Lung (tissue), 12 donors: Measurements from ENCODE around the gene IGFBP1. TPM values are rescaled to one million over a fixed set of nuclear protein-coding genes. Genes with fewer than 3 reads are reported as not detected.

Experiments used
- ATAC-seq: fragments of 200-7000 bp; cut with Tn5 transposase; one replicate; pipeline ENCODE4 v1.9.1; 2020; ENCODE audit warnings: moderate number of reproducible peaks; ENCODE audit not compliant: insufficient read depth, low FRiP score
- DNase-seq, 3 donors: peaks; one replicate each; pipeline ENCODE4 v3.0.0-alpha.2; 2013 to 2017
- H3K27ac ChIP-seq, 2 donors: one replicate each; pipeline ENCODE4 v1.5.1; 2013; ENCODE audit warnings: mild to moderate bottlenecking in 2 of 2, moderate library complexity in 2 of 2, control low read depth in 1 of 2, inconsistent platforms in 1 of 2, low read depth in 1 of 2, low read length in 1 of 2
- H3K27me3 ChIP-seq, 3 donors: one replicate each; pipeline ENCODE4 v1.5.1; 2013; ENCODE audit warnings: low read length in 2 of 3; ENCODE audit not compliant: control insufficient read depth in 3 of 3, insufficient read depth in 3 of 3
- H3K36me3 ChIP-seq, 4 donors: one replicate each; pipeline ENCODE4 v1.5.1; 2013; ENCODE audit warnings: low read length in 4 of 4, mild to moderate bottlenecking in 1 of 4, moderate library complexity in 1 of 4; ENCODE audit not compliant: control insufficient read depth in 4 of 4, insufficient read depth in 4 of 4
- H3K4me1 ChIP-seq, 5 donors: one replicate each; pipeline ENCODE4 v1.5.1; 2013; ENCODE audit warnings: low read length in 5 of 5, mild to moderate bottlenecking in 2 of 5, moderate library complexity in 1 of 5; ENCODE audit not compliant: control insufficient read depth in 5 of 5, insufficient read depth in 5 of 5
- H3K4me3 ChIP-seq: one replicate; pipeline ENCODE4 v1.5.1; 2013; ENCODE audit warnings: mild to moderate bottlenecking, control low read depth, moderate library complexity
- H3K9ac ChIP-seq, 2 donors: one replicate each; pipeline ENCODE4 v1.5.1; 2013; ENCODE audit warnings: low read length in 2 of 2, control low read depth in 1 of 2; ENCODE audit not compliant: insufficient read depth in 1 of 2
- H3K9me3 ChIP-seq, 4 donors: one replicate each; pipeline ENCODE4 v1.5.1; 2013; ENCODE audit warnings: low read length in 3 of 4, mild to moderate bottlenecking in 1 of 4, moderate library complexity in 1 of 4; ENCODE audit not compliant: control insufficient read depth in 4 of 4, insufficient read depth in 3 of 4
- whole genome bisulfite sequencing, 2 donors: extraction: QIAGEN DNeasy Blood & Tissue Kit; methylation state at CpG; one replicate each; pipeline ENCODE4 v1.1.7; 2013; 5-methylcytosine and 5-hydroxymethylcytosine counted together
- polyA plus RNA-seq, 2 donors: library from polyadenylated mRNA; stranded (reverse); fragments of 200-250 nt; gene quantifications; one replicate each; pipeline ENCODE4 v1.2.1, GENCODE V29; 2013
- total RNA-seq, 2 donors: library from RNA; depleted of rRNA in 1 of 2; stranded (reverse); fragments of >200 nt in 1 of 2; gene quantifications; one replicate each; pipeline ENCODE4 v1.2.1, GENCODE V29; 2014 to 2021
- TF ChIP-seq, protein P1 (sequence below): IDR thresholded peaks from 2 replicates; pipeline ENCODE4 v1.5.1; 2012; ENCODE audit warnings: mild to moderate bottlenecking; ENCODE audit errors: control extremely low read depth, extremely low read depth
- donor health status: control.
- donor health status: control.
- donor health status: Bipolar disorder and iron deficiency.
- donor health status: healthy.
- donor health status: DM: yes; HTN: yes; CAD: no.

The IGFBP1 gene
- total and polyA plus RNA-seq, 4 donors = 0.06 TPM; not detected in 3

DNA sequence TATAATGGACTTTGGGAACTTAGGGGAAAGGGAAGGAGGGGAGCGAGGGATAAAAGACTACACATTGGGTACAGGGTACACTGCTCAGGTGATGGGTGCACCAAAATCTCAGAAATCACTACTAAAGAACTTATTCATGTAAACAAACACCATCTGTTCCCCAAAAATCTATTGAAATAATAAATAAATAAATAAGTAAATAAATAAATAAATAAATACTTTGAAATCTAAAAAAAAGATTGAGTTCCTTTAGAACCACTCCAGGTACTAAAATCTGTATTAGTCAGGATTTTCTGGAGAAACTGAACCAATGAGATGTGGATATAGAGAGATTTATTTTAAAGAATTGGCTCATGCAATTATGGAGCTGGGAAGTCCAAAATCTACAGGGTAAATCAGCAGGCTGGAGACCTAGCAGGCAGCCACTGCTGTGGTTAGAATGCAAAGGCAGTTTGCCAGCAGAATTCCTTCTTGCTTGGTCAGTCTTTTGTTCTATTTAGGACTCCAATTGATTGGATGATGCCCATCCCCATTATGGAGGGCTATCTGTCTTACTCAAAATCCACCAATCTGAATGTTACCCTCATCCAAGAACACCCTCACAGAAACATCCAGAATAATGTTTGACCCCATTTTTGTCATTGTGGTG, 8.9 kb downstream of the IGFBP1 start:
- Histone ChIP-seq H3K27ac (no peak overlapping the region), H3K27me3 (no peaks in the 10 kb centered on the region), H3K4me1 (peaks cover 0 to 4% (median 0%) of the 10 kb centered on the region in 5 donors), H3K4me3 (no peak overlapping the region), H3K9me3 (peaks cover 0 to 2% (median 0%) of the 10 kb centered on the region in 4 donors), H3K36me3 (no peaks in the 10 kb centered on the region), H3K9ac (no peak overlapping the region)
- DNase-seq (no peak), ATAC-seq (no peak)
- 100% methylated on average over 1 of the region's 1 CpG for WGBS, 2 donors
- TF ChIP-seq, protein P1, sequence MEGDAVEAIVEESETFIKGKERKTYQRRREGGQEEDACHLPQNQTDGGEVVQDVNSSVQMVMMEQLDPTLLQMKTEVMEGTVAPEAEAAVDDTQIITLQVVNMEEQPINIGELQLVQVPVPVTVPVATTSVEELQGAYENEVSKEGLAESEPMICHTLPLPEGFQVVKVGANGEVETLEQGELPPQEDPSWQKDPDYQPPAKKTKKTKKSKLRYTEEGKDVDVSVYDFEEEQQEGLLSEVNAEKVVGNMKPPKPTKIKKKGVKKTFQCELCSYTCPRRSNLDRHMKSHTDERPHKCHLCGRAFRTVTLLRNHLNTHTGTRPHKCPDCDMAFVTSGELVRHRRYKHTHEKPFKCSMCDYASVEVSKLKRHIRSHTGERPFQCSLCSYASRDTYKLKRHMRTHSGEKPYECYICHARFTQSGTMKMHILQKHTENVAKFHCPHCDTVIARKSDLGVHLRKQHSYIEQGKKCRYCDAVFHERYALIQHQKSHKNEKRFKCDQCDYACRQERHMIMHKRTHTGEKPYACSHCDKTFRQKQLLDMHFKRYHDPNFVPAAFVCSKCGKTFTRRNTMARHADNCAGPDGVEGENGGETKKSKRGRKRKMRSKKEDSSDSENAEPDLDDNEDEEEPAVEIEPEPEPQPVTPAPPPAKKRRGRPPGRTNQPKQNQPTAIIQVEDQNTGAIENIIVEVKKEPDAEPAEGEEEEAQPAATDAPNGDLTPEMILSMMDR = no peak

DNA sequence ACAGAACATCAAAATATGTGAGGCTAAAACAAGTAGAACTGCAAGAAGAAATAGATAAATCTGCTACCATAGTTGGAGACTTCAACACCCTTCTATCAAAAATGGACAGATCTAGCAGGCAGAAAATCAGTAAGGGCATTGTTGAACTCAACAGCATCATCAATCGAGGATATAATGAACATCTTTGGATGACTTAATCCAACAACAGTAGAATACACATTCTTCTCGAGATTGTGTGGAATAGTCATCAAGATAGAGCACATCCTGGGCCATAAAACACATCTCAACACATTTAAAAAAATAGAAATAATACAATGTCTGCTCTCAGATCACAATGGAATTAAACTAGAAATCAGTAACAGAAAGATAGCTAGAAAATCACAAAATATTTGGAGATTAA, 9.9 kb downstream of the IGFBP1 start:
- H3K9ac ChIP-seq = no peak overlapping the region
- H3K4me3 ChIP-seq = no peak overlapping the region
- H3K36me3 ChIP-seq = no peaks in the 10 kb centered on the region
- H3K9me3 ChIP-seq = peaks cover 0 to 2% (median 0%) of the 10 kb centered on the region in 4 donors
- DNase-seq = no peak
- ATAC-seq = no peak
- no peaks in the 10 kb centered on the region for H3K27me3 ChIP-seq
- peaks cover 0 to 4% (median 0%) of the 10 kb centered on the region in 5 donors for H3K4me1 ChIP-seq
- TF ChIP-seq, protein P1 = no peak
- no peak overlapping the region for H3K27ac ChIP-seq
- 82 to 89% methylated on average over 2 of the region's 2 CpGs for WGBS, 2 donors

DNA sequence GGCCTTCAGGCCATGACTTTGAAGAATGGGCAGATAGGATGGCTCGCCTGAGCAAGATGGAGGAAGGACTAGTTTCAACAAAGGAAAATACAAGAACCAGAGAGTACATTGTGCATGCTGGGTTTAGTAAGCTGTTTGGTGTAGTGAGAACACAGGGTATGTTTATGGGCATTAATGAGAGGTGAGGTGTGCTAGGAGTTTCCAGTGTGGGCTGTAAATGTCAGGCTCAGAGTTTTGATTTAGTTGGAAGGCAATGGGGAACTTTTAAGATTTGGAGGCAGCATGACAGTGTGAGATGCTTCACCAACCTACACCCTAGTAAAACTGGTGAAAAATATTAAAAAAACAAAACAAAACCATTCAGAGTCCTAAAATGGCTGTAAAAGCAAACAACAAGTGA, 13.3 kb downstream of the IGFBP1 start:
- Histone ChIP-seq H3K27me3 (no peaks in the 10 kb centered on the region), H3K4me3 (no peak overlapping the region), H3K9ac (no peak overlapping the region), H3K9me3 (peaks cover 0 to 2% (median 0%) of the 10 kb centered on the region in 4 donors), H3K4me1 (no peaks in the 10 kb centered on the region), H3K27ac (no peak overlapping the region), H3K36me3 (no peaks in the 10 kb centered on the region)
- ATAC-seq (no peak), DNase-seq (no peak)
- TF ChIP-seq, protein P1 = no peak
- WGBS, 2 donors = 76 to 94% methylated on average over 1 of the region's 1 CpG

DNA sequence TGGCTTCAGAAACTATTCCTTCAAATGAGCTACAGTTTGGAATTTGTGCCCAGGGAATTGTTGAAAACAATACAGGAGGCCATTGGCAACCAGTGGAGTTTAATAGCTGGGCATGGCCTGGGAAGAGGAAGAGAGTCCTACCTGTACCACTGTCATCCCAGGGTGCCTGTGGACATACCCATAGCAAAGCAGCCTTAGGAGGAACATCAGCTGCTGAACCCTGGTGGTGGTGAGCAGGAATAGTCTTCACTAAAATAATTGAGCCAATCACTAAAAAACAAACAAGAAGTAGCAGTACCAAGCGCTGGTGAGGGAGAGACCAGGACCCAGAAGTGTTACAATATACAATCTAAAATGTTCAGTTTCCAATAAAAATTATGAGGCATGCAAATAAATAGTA, 14.5 kb downstream of the IGFBP1 start:
- Histone ChIP-seq H3K27ac (no peak overlapping the region), H3K9ac (no peak overlapping the region), H3K36me3 (no peaks in the 10 kb centered on the region), H3K27me3 (no peaks in the 10 kb centered on the region), H3K4me3 (no peak overlapping the region), H3K9me3 (peaks cover 0 to 2% (median 0%) of the 10 kb centered on the region in 4 donors), H3K4me1 (no peaks in the 10 kb centered on the region)
- DNase-seq (no peak), ATAC-seq (no peak)
- TF ChIP-seq, protein P1 = no peak
- 92 to 98% methylated on average over 1 of the region's 1 CpG for WGBS, 2 donors
